HCT116 (cell line): ENCODE results near the gene CHRM3. TPM values are rescaled to one million over a fixed set of nuclear protein-coding genes. Genes with fewer than 3 reads are reported as not detected.

Source experiments
- ATAC-seq: fragments of 200-7000 bp; cut with Tn5 transposase; 2 replicates; pipeline ENCODE4 v1.9.1; 2020; ENCODE audit warnings: mild to moderate bottlenecking, moderate library complexity
- BruUV-seq: library from RNA; stranded (reverse); fragments of 400-500 nt; replicated peaks from 2 replicates; lab custom pipeline; 2021; lab: Mats Ljungman, UMichigan
- CTCF ChIA-PET: fragments of 300-600 bp; sonication (Branson Sonifier 250); formaldehyde crosslinking; loops from one replicate; lab custom pipeline; 2021; ENCODE audit warnings: antibody characterized with exemption; lab: Charles Lee
- POLR2A ChIA-PET: fragments of 300-600, 350-600 bp; sonication (Branson Sonifier 250); formaldehyde crosslinking; loops from one replicate; lab custom pipeline; 2021; ENCODE audit warnings: antibody characterized with exemption; lab: Charles Lee
- RAD21 ChIA-PET, 2 experiments: fragments of 300-600 bp; sonication (Branson Sonifier 250); formaldehyde crosslinking; loops; one replicate each; lab custom pipeline; 2023; ENCODE audit warnings: low total read pairs in 2 of 2; ENCODE audit not compliant: uncharacterized antibody in 2 of 2, unreplicated experiment in 2 of 2, low non-redundant PET in 1 of 2; lab: Charles Lee
- DNase-seq: peaks from one replicate; pipeline ENCODE4 v3.0.0-alpha.2; 2010; ENCODE audit warnings: low read depth, low spot score
- H2AFZ ChIP-seq: fragments of 200-600 bp; shearing (Covaris generic), sonication (generic); 2 replicates; pipeline ENCODE4 v1.6.1; 2017; ENCODE audit warnings: low read depth, mixed run types, mixed read lengths, antibody characterized with exemption, low read length; ENCODE audit not compliant: poor library complexity, severe bottlenecking
- H3K27ac ChIP-seq: 2 replicates; pipeline ENCODE4 v1.5.1; 2012; ENCODE audit warnings: low read depth, low read length
- H3K27me3 ChIP-seq: fragments of 200-600 bp; sonication (generic); 2 replicates; pipeline ENCODE4 v1.6.1; 2016; ENCODE audit warnings: mixed run types, low read length, mixed read lengths; ENCODE audit not compliant: insufficient read depth
- H3K36me3 ChIP-seq, 2 experiments: fragments of 200-500 bp in 1 of 2; fragments of 200-600 bp in 1 of 2; sonication (Bioruptor generic) in 1 of 2; sonication (generic) in 1 of 2; 2 replicates each; pipeline versions ENCODE4 v1.5.1 to v1.6.1; 2014 to 2016; ENCODE audit warnings: low read length in 2 of 2, inconsistent platforms in 1 of 2, mixed read lengths in 1 of 2, mixed run types in 1 of 2; ENCODE audit not compliant: insufficient read depth in 2 of 2, control insufficient read depth in 1 of 2
- H3K4me1 ChIP-seq, 2 experiments: fragments of 200-600 bp in 1 of 2; sonication (generic) in 1 of 2; 2 replicates each; pipeline versions ENCODE4 v1.5.1 to v1.6.1; 2012 to 2017; ENCODE audit warnings: low read length in 2 of 2, inconsistent platforms in 1 of 2, mild to moderate bottlenecking in 1 of 2, mixed read lengths in 1 of 2, mixed run types in 1 of 2, moderate library complexity in 1 of 2; ENCODE audit not compliant: insufficient read depth in 2 of 2, control insufficient read depth in 1 of 2
- H3K4me2 ChIP-seq: fragments of 200-600 bp; sonication (generic); 2 replicates; pipeline ENCODE4 v1.6.1; 2017; ENCODE audit warnings: mixed run types, low read length, mixed read lengths
- H3K4me3 ChIP-seq, 2 experiments: fragments of 200-600 bp in 1 of 2; sonication (generic) in 1 of 2; replicated peaks in 1 of 2; 2 replicates each; pipeline ENCODE4 v1.5.1; 2011 to 2016; ENCODE audit warnings: low read length in 2 of 2, control low read depth in 1 of 2, low read depth in 1 of 2, mild to moderate bottlenecking in 1 of 2, mixed read lengths in 1 of 2, mixed run types in 1 of 2
- H3K79me2 ChIP-seq: fragments of 200-600 bp; sonication (generic); 2 replicates; pipeline ENCODE4 v1.6.1; 2017; ENCODE audit warnings: mild to moderate bottlenecking, mixed run types, low read length, moderate library complexity, mixed read lengths; ENCODE audit not compliant: insufficient read depth
- H3K9ac ChIP-seq: fragments of 200-600 bp; sonication (generic); 2 replicates; pipeline ENCODE4 v1.6.1; 2016; ENCODE audit warnings: low read length, mixed read lengths
- H3K9me2 ChIP-seq: fragments of 200-600 bp; sonication (generic), shearing (Covaris generic); 2 replicates; pipeline ENCODE4 v1.6.1; 2017; ENCODE audit warnings: mixed run types, mild to moderate bottlenecking, moderate library complexity; ENCODE audit not compliant: insufficient read depth
- H3K9me3 ChIP-seq, 2 experiments: fragments of 200-500 bp in 1 of 2; fragments of 200-600 bp in 1 of 2; sonication (Bioruptor generic) in 1 of 2; sonication (generic) in 1 of 2; 2 replicates each; pipeline ENCODE4 v1.6.1; 2014 to 2017; ENCODE audit warnings: low read length in 2 of 2, mixed read lengths in 2 of 2, inconsistent platforms in 1 of 2, low read depth in 1 of 2, mild to moderate bottlenecking in 1 of 2, mixed run types in 1 of 2, moderate library complexity in 1 of 2; ENCODE audit not compliant: control insufficient read depth in 1 of 2, insufficient read depth in 1 of 2
- H4K20me1 ChIP-seq: fragments of 200-600 bp; sonication (generic), shearing (Covaris generic); 2 replicates; pipeline ENCODE4 v1.6.1; 2017; ENCODE audit warnings: mixed run types, mild to moderate bottlenecking, moderate library complexity; ENCODE audit not compliant: insufficient read depth
- ELF1 ChIP-seq: IDR thresholded peaks from 2 replicates; pipeline ENCODE4 v1.6.1; 2012; ENCODE audit warnings: low read depth, borderline replicate concordance
- EZH2 ChIP-seq: fragments of 200-600 bp; sonication (generic); IDR thresholded peaks from 2 replicates; pipeline ENCODE4 v1.6.1; 2017; ENCODE audit warnings: antibody characterized with exemption, mixed run types
- JUND ChIP-seq: IDR thresholded peaks from 2 replicates; pipeline ENCODE4 v1.6.1; 2012
- RAD21 ChIP-seq: IDR thresholded peaks from 2 replicates; pipeline ENCODE4 v1.6.1; 2012; ENCODE audit warnings: low read depth, mild to moderate bottlenecking
- SRF ChIP-seq: IDR thresholded peaks from 2 replicates; pipeline ENCODE4 v1.6.1; 2012; ENCODE audit warnings: low read depth
- YY1 ChIP-seq: IDR thresholded peaks from 2 replicates; pipeline ENCODE4 v1.6.1; 2011; ENCODE audit warnings: low read length, low read depth, moderate library complexity, mild to moderate bottlenecking; ENCODE audit not compliant: insufficient replicate concordance; ENCODE audit errors: extremely low read depth
- ZNF274 ChIP-seq: fragments of 200-500 bp; sonication (Bioruptor generic); IDR thresholded peaks from 2 replicates; pipeline ENCODE4 v1.6.1; 2014; ENCODE audit warnings: mild to moderate bottlenecking, low read depth, low read length, inconsistent platforms
- intact Hi-C: fragments of 100-400 bp; cut with micrococcal nuclease; formaldehyde crosslinking; loops from 2 replicates; pipeline ENCODE4 v1.10.0; 2022
- total RNA-seq: library from RNA; stranded (reverse); gene quantifications from one replicate; pipeline ENCODE4 v1.2.1, GENCODE V29; 2021; ENCODE audit not compliant: unreplicated experiment
- TF ChIP-seq, protein P1 (sequence below): IDR thresholded peaks from 2 replicates; pipeline ENCODE4 v1.6.1; 2012
- TF ChIP-seq, protein P2 (sequence below): IDR thresholded peaks from 2 replicates; pipeline ENCODE4 v1.6.1; 2012
- TF ChIP-seq, protein P3 (sequence below): IDR thresholded peaks from 2 replicates; pipeline ENCODE4 v1.6.1; 2012; ENCODE audit warnings: low read depth

CHRM3 gene
- total RNA-seq, 1 experiment from 2014 or later, result 0.15 TPM

DNA sequence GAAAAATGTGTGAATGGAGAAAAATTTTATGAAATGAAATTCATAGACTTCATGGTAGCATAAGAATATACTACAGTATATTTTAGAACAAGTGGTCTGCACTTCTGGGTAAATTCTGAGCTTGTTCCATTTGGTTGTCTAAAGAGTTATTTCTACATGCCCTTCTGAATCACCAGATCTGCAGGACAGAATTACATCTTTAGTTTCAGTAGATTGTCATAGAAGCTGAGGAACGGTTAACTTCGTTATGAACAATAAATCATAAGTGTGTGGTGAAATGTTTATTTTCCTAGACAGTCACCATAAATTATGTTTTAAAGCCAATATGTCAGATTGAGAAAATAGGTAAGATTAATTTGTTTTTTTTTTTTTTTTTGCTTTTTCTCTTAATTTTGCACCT is 30.9 kb downstream of the CHRM3 start:
- ATAC-seq (no peak), DNase-seq (no peak)
- H3K9me2 ChIP-seq, result no peaks in the 10 kb centered on the region
- intact Hi-C loops, result no loop called here
- no peaks in the 10 kb centered on the region for H3K36me3 ChIP-seq
- H4K20me1 ChIP-seq, result no peaks in the 10 kb centered on the region
- no peaks in the 10 kb centered on the region for H3K4me1 ChIP-seq
- no peak overlapping the region for H2AFZ ChIP-seq
- RAD21 ChIA-PET, result no interaction called here
- no peak overlapping the region for H3K27ac ChIP-seq
- CTCF ChIA-PET, result no interaction called here
- no peak for TF ChIP-seq JUND
- TF ChIP-seq, protein P1, sequence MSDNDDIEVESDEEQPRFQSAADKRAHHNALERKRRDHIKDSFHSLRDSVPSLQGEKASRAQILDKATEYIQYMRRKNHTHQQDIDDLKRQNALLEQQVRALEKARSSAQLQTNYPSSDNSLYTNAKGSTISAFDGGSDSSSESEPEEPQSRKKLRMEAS, result no peak
- no peak for TF ChIP-seq SRF
- no peak for TF ChIP-seq ELF1
- TF ChIP-seq, protein P2, sequence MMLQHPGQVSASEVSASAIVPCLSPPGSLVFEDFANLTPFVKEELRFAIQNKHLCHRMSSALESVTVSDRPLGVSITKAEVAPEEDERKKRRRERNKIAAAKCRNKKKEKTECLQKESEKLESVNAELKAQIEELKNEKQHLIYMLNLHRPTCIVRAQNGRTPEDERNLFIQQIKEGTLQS, result no peak
- TF ChIP-seq YY1, result no peak
- H3K79me2 ChIP-seq, result no peaks in the 10 kb centered on the region
- POLR2A ChIA-PET, result no interaction called here
- no TSS peak for BruUV-seq
- H3K9ac ChIP-seq, result no peak overlapping the region
- no peak overlapping the region for H3K4me2 ChIP-seq
- H3K4me3 ChIP-seq, result no peak overlapping the region
- peaks cover 7 to 11% of the 10 kb centered on the region in 2 experiments; a peak in 2 of 4 replicates for H3K9me3 ChIP-seq
- H3K27me3 ChIP-seq, result no peaks in the 10 kb centered on the region

DNA sequence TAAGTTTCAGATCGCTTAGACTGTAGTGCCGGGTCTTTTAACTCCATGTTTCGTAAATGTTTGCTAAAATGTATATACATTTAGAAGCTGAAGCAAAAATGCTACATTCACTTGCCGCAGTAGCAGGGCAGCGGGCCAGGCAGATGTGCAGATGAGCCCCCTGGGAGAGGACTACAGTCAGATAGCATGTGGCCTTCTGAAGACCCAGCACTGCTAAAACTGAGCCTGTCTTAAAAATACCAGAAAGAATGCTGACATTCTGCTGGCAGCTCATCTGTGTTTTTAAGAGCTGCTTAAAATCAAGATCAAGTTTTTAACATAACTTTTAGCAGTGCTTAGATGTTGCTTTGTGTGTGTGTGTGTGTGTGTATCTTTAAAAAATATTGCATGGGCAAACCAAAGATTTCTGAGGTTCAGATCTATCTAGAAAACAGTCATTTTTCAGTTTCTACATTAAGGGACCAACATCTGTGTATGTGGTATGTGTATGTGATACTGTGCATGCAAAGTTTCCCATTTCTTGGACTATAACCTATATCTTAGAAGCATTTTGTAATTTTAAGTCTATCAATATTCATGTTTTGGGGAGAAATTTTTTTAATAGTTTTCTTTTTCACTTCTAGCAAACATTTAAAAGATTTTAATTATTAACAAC is 31.7 kb downstream of the CHRM3 start:
- ChIA-PET POLR2A (no interaction called here), RAD21 (no interaction called here), CTCF (no interaction called here)
- H3K4me2 ChIP-seq, result no peak overlapping the region
- H4K20me1 ChIP-seq, result no peaks in the 10 kb centered on the region
- no peak overlapping the region for H3K4me3 ChIP-seq
- DNase-seq (no peak), ATAC-seq (no peak)
- peaks cover 7 to 15% of the 10 kb centered on the region in 2 experiments; a peak in 2 of 4 replicates for H3K9me3 ChIP-seq
- no peak overlapping the region for H2AFZ ChIP-seq
- no peaks in the 10 kb centered on the region for H3K4me1 ChIP-seq
- TF ChIP-seq, protein P1, result no peak
- TF ChIP-seq, protein P3, sequence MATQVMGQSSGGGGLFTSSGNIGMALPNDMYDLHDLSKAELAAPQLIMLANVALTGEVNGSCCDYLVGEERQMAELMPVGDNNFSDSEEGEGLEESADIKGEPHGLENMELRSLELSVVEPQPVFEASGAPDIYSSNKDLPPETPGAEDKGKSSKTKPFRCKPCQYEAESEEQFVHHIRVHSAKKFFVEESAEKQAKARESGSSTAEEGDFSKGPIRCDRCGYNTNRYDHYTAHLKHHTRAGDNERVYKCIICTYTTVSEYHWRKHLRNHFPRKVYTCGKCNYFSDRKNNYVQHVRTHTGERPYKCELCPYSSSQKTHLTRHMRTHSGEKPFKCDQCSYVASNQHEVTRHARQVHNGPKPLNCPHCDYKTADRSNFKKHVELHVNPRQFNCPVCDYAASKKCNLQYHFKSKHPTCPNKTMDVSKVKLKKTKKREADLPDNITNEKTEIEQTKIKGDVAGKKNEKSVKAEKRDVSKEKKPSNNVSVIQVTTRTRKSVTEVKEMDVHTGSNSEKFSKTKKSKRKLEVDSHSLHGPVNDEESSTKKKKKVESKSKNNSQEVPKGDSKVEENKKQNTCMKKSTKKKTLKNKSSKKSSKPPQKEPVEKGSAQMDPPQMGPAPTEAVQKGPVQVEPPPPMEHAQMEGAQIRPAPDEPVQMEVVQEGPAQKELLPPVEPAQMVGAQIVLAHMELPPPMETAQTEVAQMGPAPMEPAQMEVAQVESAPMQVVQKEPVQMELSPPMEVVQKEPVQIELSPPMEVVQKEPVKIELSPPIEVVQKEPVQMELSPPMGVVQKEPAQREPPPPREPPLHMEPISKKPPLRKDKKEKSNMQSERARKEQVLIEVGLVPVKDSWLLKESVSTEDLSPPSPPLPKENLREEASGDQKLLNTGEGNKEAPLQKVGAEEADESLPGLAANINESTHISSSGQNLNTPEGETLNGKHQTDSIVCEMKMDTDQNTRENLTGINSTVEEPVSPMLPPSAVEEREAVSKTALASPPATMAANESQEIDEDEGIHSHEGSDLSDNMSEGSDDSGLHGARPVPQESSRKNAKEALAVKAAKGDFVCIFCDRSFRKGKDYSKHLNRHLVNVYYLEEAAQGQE, result no peak
- TF ChIP-seq, protein P2, result no peak
- TF ChIP-seq ELF1, result no peak
- TF ChIP-seq EZH2, result no peak
- no peak for TF ChIP-seq JUND
- TF ChIP-seq RAD21, result no peak
- no peak for TF ChIP-seq ZNF274
- no peaks in the 10 kb centered on the region for H3K79me2 ChIP-seq
- H3K36me3 ChIP-seq, result no peaks in the 10 kb centered on the region
- no peak overlapping the region for H3K9ac ChIP-seq
- BruUV-seq, result no TSS peak
- no peak overlapping the region for H3K27ac ChIP-seq
- no peaks in the 10 kb centered on the region for H3K27me3 ChIP-seq
- H3K9me2 ChIP-seq, result no peaks in the 10 kb centered on the region
- intact Hi-C loops, result no loop called here
